H1 (cell line): ENCODE results near the gene CYTH1. TPM values are rescaled to one million over a fixed set of nuclear protein-coding genes. Genes with fewer than 3 reads are reported as not detected.

Experiments used
- CTCF ChIA-PET: fragments of 300-600 bp; sonication (Branson Sonifier 250); formaldehyde crosslinking; loops from one replicate; lab custom pipeline; 2021; ENCODE audit not compliant: partially characterized antibody; lab: Charles Lee
- POLR2A ChIA-PET: fragments of 300-600 bp; sonication (Branson Sonifier 250); formaldehyde crosslinking; loops from one replicate; lab custom pipeline; 2021; ENCODE audit warnings: inconsistent platforms; ENCODE audit not compliant: partially characterized antibody; lab: Charles Lee
- DNase-seq, 2 experiments: peaks; one replicate each; pipeline versions ENCODE4 v3.0.0 to v3.0.0-alpha.2; 2010 to 2022; ENCODE audit warnings: low spot score in 2 of 2, low read depth in 1 of 2, mixed read lengths in 1 of 2
- FAIRE-seq: peaks from 2 replicates; lab custom pipeline; 2011; peaks lifted over from hg19 to GRCh38; lab: Jason Lieb, UNC
- H2AFZ ChIP-seq: 2 replicates; pipeline ENCODE4 v1.8.1; 2012; ENCODE audit warnings: low read length, inconsistent platforms
- H2AK5ac ChIP-seq: 2 replicates; pipeline ENCODE4 v1.6.1; 2013; ENCODE audit warnings: low read depth, low read length
- H2BK120ac ChIP-seq: replicated peaks from 2 replicates; pipeline ENCODE3; 2013; ENCODE audit warnings: low read depth, low read length, inconsistent platforms
- H2BK12ac ChIP-seq: 2 replicates; pipeline ENCODE4 v1.6.1; 2013; ENCODE audit warnings: low read depth, low read length
- H2BK15ac ChIP-seq: 2 replicates; pipeline ENCODE4 v1.6.1; 2013; ENCODE audit warnings: low read length
- H2BK20ac ChIP-seq: 2 replicates; pipeline ENCODE4 v1.6.1; 2013; ENCODE audit warnings: low read length
- H2BK5ac ChIP-seq: 2 replicates; pipeline ENCODE4 v1.6.1; 2013; ENCODE audit warnings: low read depth, low read length
- H3K14ac ChIP-seq: 2 replicates; pipeline ENCODE4 v1.6.1; 2013; ENCODE audit warnings: inconsistent platforms; ENCODE audit not compliant: insufficient read length
- H3K18ac ChIP-seq: 2 replicates; pipeline ENCODE4 v1.6.1; 2013; ENCODE audit warnings: low read length; ENCODE audit errors: extremely low read depth
- H3K23ac ChIP-seq: 2 replicates; pipeline ENCODE4 v1.6.1; 2013; ENCODE audit warnings: inconsistent platforms; ENCODE audit not compliant: insufficient read length
- H3K23me2 ChIP-seq: 2 replicates; pipeline ENCODE4 v1.6.1; 2013; ENCODE audit warnings: low read depth, low read length
- H3K27ac ChIP-seq: 2 replicates; pipeline ENCODE4 v1.6.1; 2011; ENCODE audit warnings: low read depth, low read length, inconsistent platforms
- H3K27me3 ChIP-seq, 4 experiments: replicated peaks in 1 of 4; 1 replicate in 1 of 4; 2 replicates in 3 of 4; pipeline versions ENCODE4 v1.6.1 to v1.8.1; 2011 to 2013; ENCODE audit warnings: low read length in 3 of 4, mild to moderate bottlenecking in 3 of 4, inconsistent platforms in 2 of 4, mixed read lengths in 2 of 4, moderate library complexity in 1 of 4; ENCODE audit not compliant: control insufficient read depth in 3 of 4, insufficient read depth in 3 of 4; ENCODE audit errors: extremely low read depth in 1 of 4
- H3K36me3 ChIP-seq, 4 experiments: 2 replicates each; pipeline versions ENCODE4 v1.6.1 to v1.8.1; 2011 to 2013; ENCODE audit warnings: mild to moderate bottlenecking in 4 of 4, low read length in 3 of 4, moderate library complexity in 2 of 4, control low read depth in 1 of 4, inconsistent platforms in 1 of 4; ENCODE audit not compliant: insufficient read depth in 4 of 4, control insufficient read depth in 2 of 4
- H3K4ac ChIP-seq: replicated peaks from 2 replicates; pipeline ENCODE3; 2013; ENCODE audit warnings: low read length, low read depth, mixed read lengths, inconsistent platforms; ENCODE audit not compliant: insufficient read length
- H3K4me1 ChIP-seq, 4 experiments: replicated peaks in 1 of 4; 1 replicate in 1 of 4; 2 replicates in 3 of 4; pipeline versions ENCODE4 v1.6.1 to v1.8.1; 2011 to 2013; ENCODE audit warnings: low read length in 3 of 4, inconsistent platforms in 2 of 4, mixed read lengths in 1 of 4; ENCODE audit not compliant: insufficient read depth in 4 of 4, control insufficient read depth in 3 of 4
- H3K4me2 ChIP-seq, 2 experiments: 2 replicates each; pipeline versions ENCODE4 v1.6.1 to v1.8.1; 2011 to 2013; ENCODE audit warnings: low read depth in 2 of 2, low read length in 2 of 2, control low read depth in 1 of 2, inconsistent platforms in 1 of 2, mild to moderate bottlenecking in 1 of 2; ENCODE audit not compliant: insufficient read depth in 1 of 2
- H3K4me3 ChIP-seq, 4 experiments: fragments of 200-600, 300-600 bp in 1 of 4; sonication (generic), shearing (Covaris generic), sonication (Bioruptor Twin) in 1 of 4; 2 replicates each; pipeline versions ENCODE4 v1.5.1 to v1.8.1; 2011 to 2016; ENCODE audit warnings: low read length in 4 of 4, low read depth in 3 of 4, control low read depth in 2 of 4, inconsistent platforms in 2 of 4, mild to moderate bottlenecking in 2 of 4, mixed read lengths in 1 of 4, moderate library complexity in 1 of 4; ENCODE audit not compliant: insufficient read depth in 2 of 4; ENCODE audit errors: extremely low read depth in 1 of 4
- H3K56ac ChIP-seq: replicated peaks from 2 replicates; pipeline ENCODE3; 2013; ENCODE audit warnings: low read depth, mild to moderate bottlenecking, mixed read lengths, low read length, inconsistent platforms; ENCODE audit not compliant: insufficient read length
- H3K79me1 ChIP-seq: 2 replicates; pipeline ENCODE4 v1.6.1; 2013; ENCODE audit warnings: low read depth, low read length, control low read depth
- H3K79me2 ChIP-seq, 2 experiments: 2 replicates each; pipeline versions ENCODE4 v1.6.1 to v1.8.1; 2012 to 2013; ENCODE audit warnings: low read length in 2 of 2, mild to moderate bottlenecking in 2 of 2, inconsistent platforms in 1 of 2; ENCODE audit not compliant: insufficient read depth in 2 of 2, control insufficient read depth in 1 of 2
- H3K9ac ChIP-seq, 4 experiments: replicated peaks in 1 of 4; 1 replicate in 1 of 4; 2 replicates in 3 of 4; pipeline versions ENCODE4 v1.6.1 to v1.8.1; 2011 to 2013; ENCODE audit warnings: low read depth in 3 of 4, low read length in 3 of 4, control low read depth in 2 of 4, mild to moderate bottlenecking in 2 of 4, moderate library complexity in 2 of 4, inconsistent platforms in 1 of 4; ENCODE audit errors: extremely low read depth in 1 of 4
- H3K9me3 ChIP-seq, 2 experiments: 2 replicates each; pipeline versions ENCODE4 v1.6.1 to v1.8.1; 2012 to 2013; ENCODE audit warnings: mild to moderate bottlenecking in 2 of 2, moderate library complexity in 2 of 2, control low read depth in 1 of 2, inconsistent platforms in 1 of 2, low read depth in 1 of 2, low read length in 1 of 2, mixed read lengths in 1 of 2; ENCODE audit not compliant: insufficient read depth in 2 of 2
- H4K20me1 ChIP-seq, 2 experiments: replicated peaks in 1 of 2; 2 replicates each; pipeline versions ENCODE3 to v1.8.1; 2011 to 2013; ENCODE audit warnings: inconsistent platforms in 2 of 2, low read length in 2 of 2, mild to moderate bottlenecking in 1 of 2; ENCODE audit not compliant: insufficient read depth in 2 of 2, control insufficient read depth in 1 of 2
- H4K5ac ChIP-seq: 2 replicates; pipeline ENCODE4 v1.6.1; 2013; ENCODE audit warnings: low read length, low read depth, mixed read lengths, inconsistent platforms; ENCODE audit not compliant: insufficient read length
- H4K8ac ChIP-seq: 2 replicates; pipeline ENCODE4 v1.8.0; 2013; ENCODE audit warnings: mild to moderate bottlenecking, moderate library complexity, low read length, inconsistent platforms; ENCODE audit not compliant: insufficient read depth; ENCODE audit errors: extremely low read depth
- H4K91ac ChIP-seq: replicated peaks from 2 replicates; pipeline ENCODE3; 2013; ENCODE audit warnings: low read length, mixed read lengths, inconsistent platforms; ENCODE audit not compliant: insufficient read length
- CTBP2 ChIP-seq: IDR thresholded peaks from 2 replicates; pipeline ENCODE4 v1.7.0; 2011; ENCODE audit warnings: borderline replicate concordance, mild to moderate bottlenecking, moderate library complexity, mixed read lengths, low read length; ENCODE audit not compliant: insufficient read depth, insufficient read length
- E2F6 ChIP-seq: IDR thresholded peaks from 2 replicates; pipeline ENCODE4 v1.6.1; 2012; ENCODE audit warnings: inconsistent platforms
- KDM4A ChIP-seq: IDR thresholded peaks from one replicate; pipeline ENCODE4 v1.7.1; 2012; ENCODE audit warnings: low read depth, mild to moderate bottlenecking, moderate library complexity, low read length, inconsistent platforms; ENCODE audit not compliant: severe bottlenecking
- MAX ChIP-seq: IDR thresholded peaks from 2 replicates; pipeline ENCODE4 v1.6.1; 2012; ENCODE audit warnings: inconsistent platforms
- NANOG ChIP-seq: IDR thresholded peaks from 2 replicates; pipeline ENCODE4 v1.6.1; 2011; ENCODE audit warnings: low read length, low read depth, mild to moderate bottlenecking, inconsistent platforms; ENCODE audit not compliant: insufficient read depth, poor library complexity, severe bottlenecking
- RFX5 ChIP-seq: IDR thresholded peaks from 2 replicates; pipeline ENCODE4 v1.6.1; 2011; ENCODE audit warnings: low read depth, low read length, improper control_type of control experiment, borderline replicate concordance
- SP2 ChIP-seq: IDR thresholded peaks from 2 replicates; pipeline ENCODE4 v1.6.1; 2012; ENCODE audit warnings: mild to moderate bottlenecking, low read length, inconsistent platforms
- SRF ChIP-seq: IDR thresholded peaks from 2 replicates; pipeline ENCODE4 v1.6.1; 2011; ENCODE audit warnings: mild to moderate bottlenecking, low read depth, low read length, moderate library complexity
- TCF12 ChIP-seq: IDR thresholded peaks from 2 replicates; pipeline ENCODE4 v1.6.1; 2011; ENCODE audit warnings: low read depth, mild to moderate bottlenecking, low read length
- WGBS, 2 experiments: shearing (Covaris generic) in 1 of 2; methylation state at CpG; one replicate each; pipeline versions ENCODE4 v1.1.6 to v1.1.7; 2013 to 2015; ENCODE audit warnings: low lambda C conversion rate in 2 of 2, mixed read lengths in 2 of 2, inconsistent platforms in 1 of 2, low coverage in 1 of 2, missing lambda C conversion rate in 1 of 2; ENCODE audit not compliant: insufficient replicate concordance in 2 of 2, insufficient coverage in 1 of 2, insufficient read length in 1 of 2; ENCODE audit errors: extremely low coverage in 1 of 2, missing lambda C conversion rate in 1 of 2; 5-methylcytosine and 5-hydroxymethylcytosine counted together
- polyA plus RNA-seq, 7 experiments: library from polyadenylated mRNA; depleted of rRNA in 3 of 7; stranded (reverse) in 5 of 7; unstranded in 2 of 7; fragments of >200 nt in 5 of 7; fragments of 200-250 nt in 2 of 7; gene quantifications; 1 replicate in 5 of 7; 2 replicates in 1 of 7; 4 replicates in 1 of 7; pipeline versions ENCODE4 v1.2.1 to v1.2.3, GENCODE V29; 2011 to 2013; ENCODE audit warnings: missing spikeins in 2 of 7, mixed read lengths in 2 of 7
- total RNA-seq: library from RNA; stranded (reverse); fragmentation: NEBNext Ultra II Directional; extraction: Animal tissue kit (Norgen Biotek cat#: 25700); gene quantifications from 2 replicates; pipeline ENCODE4 v1.2.1, GENCODE V29; 2021

The CYTH1 gene
- total and polyA plus RNA-seq, 2 of the 8 experiments (the other 6 are each of a cell fraction or from before 2014, with no cell fraction given) = 12.8 to 14.8 TPM

GRCh38 chr17:78694805-78695531 lies 87.1 kb downstream of the CYTH1 start:
- WGBS, 2 experiments = 89% methylated on average over 16 of the region's 16 CpGs; no CpG with 5 or more reads in 1 of the 2 experiments
- Histone ChIP-seq H3K79me1 (no peaks in the 10 kb centered on the region), H3K4me3 (no peak overlapping the region), H4K91ac (no peak overlapping the region), H3K4ac (no peak overlapping the region), H4K20me1 (no peaks in the 10 kb centered on the region), H3K23me2 (no peaks in the 10 kb centered on the region; the same call in 1 of the 2 replicates), H3K4me1 (no peaks in the 10 kb centered on the region), H3K9me3 (no peaks in the 10 kb centered on the region), H3K14ac (no peak overlapping the region), H3K27me3 (no peaks in the 10 kb centered on the region), H2BK15ac (no peak overlapping the region), H3K56ac (no peak overlapping the region), H2BK5ac (no peak overlapping the region), H2AFZ (no peak overlapping the region), H2BK20ac (no peak overlapping the region), H3K27ac (no peak overlapping the region), H3K36me3 (no peaks in the 10 kb centered on the region), H2AK5ac (no peak overlapping the region), H3K9ac (no peak overlapping the region), H2BK120ac (no peak overlapping the region), H3K23ac (no peak overlapping the region), H2BK12ac (no peak overlapping the region), H3K4me2 (no peak overlapping the region), H3K18ac (no peak overlapping the region), H4K5ac (no peak overlapping the region), H3K79me2 (no peaks in the 10 kb centered on the region), H4K8ac (no peak overlapping the region)
- POLR2A ChIA-PET = no interaction called here
- CTCF ChIA-PET = interaction anchor here (1.8 kb wide), 1 partner anchor 14 kb away, joined by 7 read pairs; no protein-coding TSS in a partner anchor
- FAIRE-seq (no peak), DNase-seq (no peak)
- TF ChIP-seq NANOG (no peak), RFX5 (no peak), MAX (no peak), KDM4A (no peak), TCF12 (no peak), CTBP2 (no peak), E2F6 (no peak), SRF (no peak), SP2 (no peak)
